ENCODE results near the gene GSC2. TPM values are rescaled to one million over a fixed set of nuclear protein-coding genes. Genes with fewer than 3 reads are reported as not detected.

GSC2 gene
- total RNA-seq, 6 experiments from 2014 or later, result not detected

DNA sequence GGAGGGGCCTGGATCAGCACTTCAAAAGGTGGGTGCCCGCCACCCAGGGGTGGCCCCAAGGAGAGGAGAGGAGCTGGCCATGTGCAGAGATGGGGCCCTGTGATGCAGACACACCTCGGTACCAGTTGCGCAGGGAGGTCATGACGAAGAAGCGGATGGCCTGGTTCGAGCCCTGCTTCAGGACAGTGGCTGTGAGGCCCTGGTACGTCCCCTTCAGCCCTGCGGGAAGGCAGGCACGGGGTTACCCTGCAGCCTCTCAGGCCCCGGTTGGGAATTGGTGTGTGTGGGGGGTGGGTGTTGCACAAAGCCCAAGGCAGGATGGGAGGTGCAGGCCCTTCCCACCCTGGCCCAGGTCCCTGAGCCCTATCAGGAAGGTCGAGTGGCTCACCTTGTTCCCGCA is 26.6 kb upstream of the GSC2 start:
- TF ChIP-seq, protein P1, sequence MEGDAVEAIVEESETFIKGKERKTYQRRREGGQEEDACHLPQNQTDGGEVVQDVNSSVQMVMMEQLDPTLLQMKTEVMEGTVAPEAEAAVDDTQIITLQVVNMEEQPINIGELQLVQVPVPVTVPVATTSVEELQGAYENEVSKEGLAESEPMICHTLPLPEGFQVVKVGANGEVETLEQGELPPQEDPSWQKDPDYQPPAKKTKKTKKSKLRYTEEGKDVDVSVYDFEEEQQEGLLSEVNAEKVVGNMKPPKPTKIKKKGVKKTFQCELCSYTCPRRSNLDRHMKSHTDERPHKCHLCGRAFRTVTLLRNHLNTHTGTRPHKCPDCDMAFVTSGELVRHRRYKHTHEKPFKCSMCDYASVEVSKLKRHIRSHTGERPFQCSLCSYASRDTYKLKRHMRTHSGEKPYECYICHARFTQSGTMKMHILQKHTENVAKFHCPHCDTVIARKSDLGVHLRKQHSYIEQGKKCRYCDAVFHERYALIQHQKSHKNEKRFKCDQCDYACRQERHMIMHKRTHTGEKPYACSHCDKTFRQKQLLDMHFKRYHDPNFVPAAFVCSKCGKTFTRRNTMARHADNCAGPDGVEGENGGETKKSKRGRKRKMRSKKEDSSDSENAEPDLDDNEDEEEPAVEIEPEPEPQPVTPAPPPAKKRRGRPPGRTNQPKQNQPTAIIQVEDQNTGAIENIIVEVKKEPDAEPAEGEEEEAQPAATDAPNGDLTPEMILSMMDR (IDR thresholded peaks at IDR 0.05), result no peak
- Mint-ChIP-seq H3K36me3 (ENCODE audit: low read depth) (peaks cover 11% of the 10 kb centered on the region; the same call in 1 of the 2 replicates), H3K27ac (peak overlapping the region; percentile 40), H3K27me3 (ENCODE audit: insufficient read depth) (peaks cover 4% of the 10 kb centered on the region), H3K4me1 (ENCODE audit: low read depth) (peaks cover 55% of the 10 kb centered on the region), H3K9me3 (no peaks in the 10 kb centered on the region), H3K4me3 (peak overlapping the region; percentile 78)
- no peak for DNase-seq

GRCh38 chr22:19176175-19176643 is 26.1 kb upstream of the GSC2 start:
- peak overlapping the region; percentile 48 for H3K27ac Mint-ChIP-seq
- H3K36me3 Mint-ChIP-seq (ENCODE audit: low read depth), result peaks cover 11% of the 10 kb centered on the region; the same call in 1 of the 2 replicates
- peaks cover 55% of the 10 kb centered on the region for H3K4me1 Mint-ChIP-seq (ENCODE audit: low read depth)

GRCh38 chr22:19175602-19176174 is 25.6 kb upstream of the GSC2 start:
- Mint-ChIP-seq H3K36me3 (ENCODE audit: low read depth) (peaks cover 11% of the 10 kb centered on the region; the same call in 1 of the 2 replicates), H3K27me3 (ENCODE audit: insufficient read depth) (peaks cover 4% of the 10 kb centered on the region), H3K27ac (peak overlapping the region; percentile 48), H3K4me3 (no peak overlapping the region), H3K4me1 (ENCODE audit: low read depth) (peaks cover 59% of the 10 kb centered on the region), H3K9me3 (no peaks in the 10 kb centered on the region)
- DNase-seq, result no peak
- TF ChIP-seq, protein P1 (IDR thresholded peaks at IDR 0.05), result no peak

More at GRCh38 chr22:19176175-19176643, 26.1 kb upstream of the GSC2 start:
- Mint-ChIP-seq H3K27me3 (ENCODE audit: insufficient read depth) (peaks cover 4% of the 10 kb centered on the region), H3K4me3 (peak overlapping the region; percentile 78; the same call in 1 of the 2 replicates), H3K9me3 (no peaks in the 10 kb centered on the region)
- DNase-seq, result no peak
- TF ChIP-seq, protein P1 (IDR thresholded peaks at IDR 0.05), result no peak

DNA sequence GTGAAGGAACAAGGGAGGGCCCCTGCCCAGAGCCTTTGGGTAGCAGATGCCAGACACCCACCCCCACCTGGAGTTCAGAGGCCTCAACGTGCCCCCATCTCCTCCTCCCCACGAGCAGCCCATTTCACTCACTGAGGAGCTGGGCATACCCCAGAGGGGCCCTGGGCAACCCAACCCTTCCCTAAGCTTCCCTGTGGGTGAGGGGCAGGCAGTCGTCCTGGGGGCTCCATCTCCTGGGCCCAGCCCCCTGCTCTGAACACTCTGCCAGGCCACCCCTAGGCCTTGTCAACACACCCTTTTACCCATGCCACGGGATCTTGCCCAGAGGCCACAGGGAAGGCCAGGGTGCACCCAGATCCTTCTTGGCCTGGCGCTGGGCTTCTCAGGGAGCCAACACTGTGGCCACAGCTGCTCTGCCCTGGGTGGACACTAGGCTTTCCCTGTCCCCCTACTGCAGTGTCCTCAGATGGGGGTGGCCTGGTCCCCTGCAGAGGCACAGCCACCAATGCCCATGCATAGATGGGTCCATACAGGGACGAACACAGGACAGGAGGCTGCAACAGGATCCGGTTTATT is 25.0 kb upstream of the GSC2 start:
- Mint-ChIP-seq H3K4me3 (peak overlapping the region; percentile 34; the same call in 1 of the 2 replicates), H3K36me3 (ENCODE audit: low read depth) (peaks cover 11% of the 10 kb centered on the region; the same call in 1 of the 2 replicates), H3K27me3 (ENCODE audit: insufficient read depth) (peaks cover 4% of the 10 kb centered on the region), H3K27ac (peak overlapping the region; percentile 98), H3K9me3 (no peaks in the 10 kb centered on the region), H3K4me1 (ENCODE audit: low read depth) (peaks cover 65% of the 10 kb centered on the region)
- TF ChIP-seq, protein P1 (IDR thresholded peaks at IDR 0.05), result no peak
- DNase-seq, result no peak

- Mint-ChIP-seq H3K4me3 (peak overlapping the region; percentile 34), H3K27ac (peak overlapping the region; percentile 98), H3K36me3 (ENCODE audit: low read depth) (peaks cover 11% of the 10 kb centered on the region; the same call in 1 of the 2 replicates), H3K9me3 (no peaks in the 10 kb centered on the region), H3K4me1 (ENCODE audit: low read depth) (peaks cover 63% of the 10 kb centered on the region), H3K27me3 (ENCODE audit: insufficient read depth) (peaks cover 4% of the 10 kb centered on the region)
- peak; percentile 73 for DNase-seq
- TF ChIP-seq, protein P1 (IDR thresholded peaks at IDR 0.05), result no peak
These were observed 24.3 kb upstream of the GSC2 start for GRCh38 chr22:19174106-19175025.

Measured in HFFc6 (cell line).